PC-9 (cell line): ENCODE measurements around the gene HIVEP2. TPM values are rescaled to one million over a fixed set of nuclear protein-coding genes. Genes with fewer than 3 reads are reported as not detected.

Experiments
- BruUV-seq: library from RNA; stranded (reverse); fragments of 400-500 nt; replicated peaks from 2 replicates; lab custom pipeline; 2021; lab: Mats Ljungman, UMichigan
- CTCF ChIA-PET: fragments of 300-600 bp; sonication (Branson Sonifier 250); formaldehyde crosslinking; loops from one replicate; lab custom pipeline; 2022; ENCODE audit warnings: antibody characterized with exemption; lab: Charles Lee
- POLR2A ChIA-PET: fragments of 300-600 bp; sonication (Branson Sonifier 250); formaldehyde crosslinking; loops from one replicate; lab custom pipeline; 2022; ENCODE audit warnings: antibody characterized with exemption; ENCODE audit not compliant: unreplicated experiment; lab: Charles Lee
- DNase-seq, 2 experiments: peaks; one replicate each; pipeline versions ENCODE4 v3.0.0 to v3.0.0-alpha.2; 2015 to 2022; ENCODE audit warnings: mixed read lengths in 1 of 2
- H2AFZ ChIP-seq: fragments of 200-600 bp; sonication (generic); 2 replicates; pipeline ENCODE4 v1.8.1; 2017; ENCODE audit warnings: antibody characterized with exemption
- H3F3A ChIP-seq: fragments of 200-600 bp; sonication (generic); 2 replicates; pipeline ENCODE4 v1.8.1; 2017; ENCODE audit warnings: antibody characterized with exemption, mild to moderate bottlenecking, low read depth; ENCODE audit not compliant: insufficient read depth
- H3K27ac ChIP-seq: fragments of 200-600 bp; sonication (generic); 2 replicates; pipeline ENCODE4 v1.6.1; 2016; ENCODE audit warnings: mixed run types
- H3K27me3 ChIP-seq: fragments of 200-600 bp; sonication (generic); 2 replicates; pipeline ENCODE4 v1.6.1; 2016; ENCODE audit warnings: low read depth, mixed run types; ENCODE audit not compliant: insufficient read depth
- H3K36me3 ChIP-seq: fragments of 200-600 bp; sonication (generic); 2 replicates; pipeline ENCODE4 v1.6.1; 2016; ENCODE audit warnings: low read depth, mixed run types
- H3K4me1 ChIP-seq: fragments of 200-600 bp; sonication (generic); replicated peaks from 2 replicates; pipeline ENCODE4 v1.6.1; 2016; ENCODE audit warnings: mixed run types; ENCODE audit not compliant: insufficient read depth
- H3K4me2 ChIP-seq: fragments of 200-600 bp; sonication (generic); 2 replicates; pipeline ENCODE4 v1.6.1; 2017; ENCODE audit warnings: mixed run types
- H3K4me3 ChIP-seq: fragments of 200-600 bp; sonication (generic); 2 replicates; pipeline ENCODE4 v1.6.1; 2016; ENCODE audit warnings: mixed run types
- H3K79me2 ChIP-seq: fragments of 200-600 bp; sonication (generic); 2 replicates; pipeline ENCODE4 v1.6.1; 2017; ENCODE audit warnings: low read depth, mixed run types
- H3K9me2 ChIP-seq: fragments of 200-600 bp; sonication (generic); 2 replicates; pipeline ENCODE4 v1.8.1; 2017; ENCODE audit warnings: mild to moderate bottlenecking; ENCODE audit not compliant: insufficient read depth
- H3K9me3 ChIP-seq: fragments of 200-600 bp; sonication (generic); 2 replicates; pipeline ENCODE4 v1.8.1; 2016; ENCODE audit warnings: low read depth; ENCODE audit not compliant: insufficient read depth
- H4K20me1 ChIP-seq: fragments of 200-600 bp; sonication (generic); 2 replicates; pipeline ENCODE4 v1.8.1; 2017; ENCODE audit not compliant: insufficient read depth
- CTCF ChIP-seq: fragments of 200-600 bp; sonication (generic); conservative IDR thresholded peaks from 2 replicates; pipeline ENCODE4 v1.6.1; 2017; ENCODE audit warnings: mixed run types, antibody characterized with exemption, mild to moderate bottlenecking, moderate library complexity
- EZH2 ChIP-seq: fragments of 200-600 bp; sonication (generic); IDR thresholded peaks from 2 replicates; pipeline ENCODE4 v1.8.0; 2017; ENCODE audit warnings: antibody characterized with exemption, low read depth
- intact Hi-C: fragments of 100-400 bp; cut with micrococcal nuclease; formaldehyde crosslinking; loops from one replicate; pipeline ENCODE4 v1.10.0; 2022; ENCODE audit not compliant: unreplicated experiment
- total RNA-seq: library from RNA; stranded (reverse); gene quantifications from 2 replicates; pipeline ENCODE4 v1.2.3, GENCODE V29; 2021

HIVEP2 gene
- total RNA-seq, 1 experiment from 2014 or later: 10.3 TPM

- TF ChIP-seq CTCF (no peak), EZH2 (no peak)
- ChIA-PET CTCF (no interaction called here), POLR2A (no interaction called here)
- no peaks in the 10 kb centered on the region for H3K9me2 ChIP-seq
- H3K27ac ChIP-seq: no peak overlapping the region
- no peak for DNase-seq
- H2AFZ ChIP-seq: no peak overlapping the region
- intact Hi-C loops: no loop called here
- BruUV-seq: no TSS peak
- no peaks in the 10 kb centered on the region for H3K36me3 ChIP-seq
- H3K27me3 ChIP-seq: no peaks in the 10 kb centered on the region
- H3F3A ChIP-seq: no peaks in the 10 kb centered on the region
- no peaks in the 10 kb centered on the region for H3K79me2 ChIP-seq
- H3K4me1 ChIP-seq: no peaks in the 10 kb centered on the region
- no peak overlapping the region for H3K4me2 ChIP-seq
- H4K20me1 ChIP-seq: no peaks in the 10 kb centered on the region
- no peaks in the 10 kb centered on the region for H3K9me3 ChIP-seq
- no peak overlapping the region for H3K4me3 ChIP-seq
These were observed 42.5 kb upstream of the HIVEP2 start for GRCh38 chr6:142987490-142987889.

- BruUV-seq: no TSS peak
- intact Hi-C loops: no loop called here
- Histone ChIP-seq H3K36me3 (no peaks in the 10 kb centered on the region), H3K4me3 (no peak overlapping the region), H4K20me1 (no peaks in the 10 kb centered on the region), H3K27me3 (no peaks in the 10 kb centered on the region), H3F3A (no peaks in the 10 kb centered on the region), H3K9me2 (no peaks in the 10 kb centered on the region), H3K27ac (no peak overlapping the region), H2AFZ (no peak overlapping the region), H3K4me1 (no peaks in the 10 kb centered on the region), H3K4me2 (no peak overlapping the region), H3K79me2 (no peaks in the 10 kb centered on the region), H3K9me3 (no peaks in the 10 kb centered on the region)
- CTCF ChIA-PET: no interaction called here
- POLR2A ChIA-PET: no interaction called here
- no peak for DNase-seq
- TF ChIP-seq CTCF (no peak), EZH2 (no peak)
These were observed 40.3 kb upstream of the HIVEP2 start for GRCh38 chr6:142985281-142985680.

GRCh38 chr6:142984386-142984785 is 39.4 kb upstream of the HIVEP2 start:
- H3K27ac ChIP-seq: no peak overlapping the region
- no peaks in the 10 kb centered on the region for H3K9me3 ChIP-seq
- no peaks in the 10 kb centered on the region for H3K27me3 ChIP-seq
- ChIA-PET CTCF (no interaction called here), POLR2A (interaction anchor here (0.6 kb wide), 1 partner anchor 415 kb away, joined by 3 read pairs; no protein-coding TSS in a partner anchor)
- no peaks in the 10 kb centered on the region for H3F3A ChIP-seq
- no peak overlapping the region for H2AFZ ChIP-seq
- H3K36me3 ChIP-seq: no peaks in the 10 kb centered on the region
- no peaks in the 10 kb centered on the region for H3K9me2 ChIP-seq
- H4K20me1 ChIP-seq: no peaks in the 10 kb centered on the region
- no peak for DNase-seq
- H3K4me1 ChIP-seq: no peaks in the 10 kb centered on the region
- no peak for TF ChIP-seq EZH2
- TF ChIP-seq CTCF: no peak
- H3K4me3 ChIP-seq: no peak overlapping the region
- H3K4me2 ChIP-seq: no peak overlapping the region
- intact Hi-C loops: no loop called here
- no peaks in the 10 kb centered on the region for H3K79me2 ChIP-seq
- no TSS peak for BruUV-seq
